ENCODE results near the gene LRRC47.
"Not testable (repeated sequence)": the region's sequence is repeated elsewhere in the genome, so short reads cannot be mapped to it uniquely, and the experiment has no call there.

Gene LRRC47

DNA sequence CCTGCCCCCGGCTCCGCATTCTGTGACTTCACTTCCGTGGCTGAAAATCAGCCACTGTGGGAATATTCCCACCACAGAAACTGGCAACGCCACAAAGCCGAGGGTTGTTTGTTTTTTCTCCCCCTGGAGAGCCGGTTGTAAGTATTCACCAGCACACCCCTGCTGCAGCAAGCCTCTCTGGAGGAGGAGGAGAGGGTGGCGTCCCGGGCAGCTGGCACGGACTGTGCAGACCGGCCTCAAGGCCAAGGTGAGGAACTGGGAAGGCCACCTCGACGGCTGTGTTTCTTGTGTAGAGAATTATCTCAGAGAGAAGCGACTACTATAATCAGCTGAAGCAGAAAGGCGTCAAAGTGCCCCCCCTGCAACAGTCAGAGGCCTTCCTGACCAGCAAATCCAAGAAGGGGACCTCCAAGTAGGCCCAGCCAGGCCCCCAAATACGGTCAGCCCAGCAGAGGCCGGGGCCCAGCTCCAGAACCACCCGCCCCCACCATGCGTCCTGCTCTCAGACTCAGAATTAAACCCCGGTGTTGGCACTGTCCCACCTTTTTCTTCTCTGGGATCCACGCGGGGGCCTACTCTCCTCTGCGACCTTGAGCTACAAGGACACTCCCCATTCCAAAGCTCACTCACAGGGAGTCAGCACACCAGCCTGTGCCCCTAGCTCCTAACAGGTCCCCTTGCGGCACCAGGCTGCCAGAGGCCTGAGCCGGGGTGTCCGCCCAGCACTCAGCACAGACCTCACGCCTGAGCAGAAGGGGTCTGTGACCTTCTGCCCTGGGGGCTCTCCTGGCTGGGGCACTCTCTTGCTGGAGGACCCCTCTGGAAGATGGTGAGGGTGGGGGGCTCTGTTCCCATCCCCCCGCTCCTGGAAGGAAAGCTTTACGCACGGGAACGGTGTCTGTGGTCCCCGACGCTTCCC lies 24.9 kb downstream of the LRRC47 start:
- no peak for DNase-seq

DNA sequence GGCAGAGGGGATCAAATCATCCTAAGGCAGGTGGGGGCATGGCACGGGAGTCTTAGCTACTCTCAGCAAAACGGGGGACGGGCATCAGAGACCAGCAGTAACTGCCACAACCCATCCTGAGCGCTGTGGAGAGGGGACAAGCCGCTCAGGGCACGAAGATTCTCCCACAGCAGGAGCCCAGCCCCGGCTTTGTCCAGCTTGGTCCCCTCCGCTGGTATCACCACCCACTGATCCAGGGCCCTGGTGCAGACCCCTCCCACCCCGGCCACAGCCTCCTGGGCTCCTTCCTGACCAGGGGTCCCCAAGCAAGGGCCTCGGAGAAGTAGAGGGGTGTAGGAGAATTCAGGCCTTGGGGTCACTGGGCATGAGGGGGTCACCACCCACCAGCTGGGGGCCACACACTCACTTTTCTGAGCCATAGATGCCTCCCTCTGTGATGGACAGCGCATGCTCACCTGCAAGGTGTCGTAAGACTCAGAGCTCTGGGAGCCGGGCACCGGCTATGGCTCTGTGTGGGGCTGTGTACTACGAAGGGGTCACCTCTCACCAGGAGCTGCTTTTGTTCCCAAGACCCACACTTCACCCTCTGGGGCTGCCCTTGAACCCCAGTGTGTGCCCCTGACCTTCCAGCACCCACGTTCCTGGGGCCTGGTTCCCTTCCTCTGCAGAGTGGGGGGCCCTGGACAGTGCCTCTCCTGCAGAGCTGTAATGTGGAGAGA lies 26.1 kb downstream of the LRRC47 start:
- DNase-seq = no peak

DNA sequence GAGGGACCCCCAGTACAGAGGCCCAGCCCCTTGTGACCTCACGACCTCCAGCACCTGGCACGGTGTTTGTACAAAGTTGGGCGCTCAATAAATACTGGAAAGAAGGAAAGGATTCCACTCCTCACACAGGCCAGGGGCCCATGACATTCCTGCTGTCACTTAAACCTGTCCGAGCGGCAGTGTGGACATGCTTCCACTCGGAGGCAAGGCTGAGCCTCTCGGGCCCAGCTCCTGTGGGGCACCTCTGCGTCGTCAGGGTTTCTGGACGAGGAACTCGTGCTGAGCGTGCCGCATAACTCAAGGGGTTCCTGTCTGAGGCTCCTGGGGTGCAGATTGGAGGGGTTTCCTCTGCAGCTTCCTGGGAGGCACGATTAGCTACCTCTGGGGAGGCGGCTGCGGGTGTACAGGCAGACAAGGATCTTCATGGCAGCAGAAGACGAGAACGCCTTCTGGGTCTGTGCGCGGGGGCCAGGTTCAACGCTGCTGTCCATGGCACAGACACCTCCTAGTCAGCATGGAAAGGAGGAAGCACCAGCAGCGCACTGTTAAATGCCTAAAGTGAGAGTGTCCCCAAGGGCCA lies 27.4 kb downstream of the LRRC47 start:
- DNase-seq = no peak

DNA sequence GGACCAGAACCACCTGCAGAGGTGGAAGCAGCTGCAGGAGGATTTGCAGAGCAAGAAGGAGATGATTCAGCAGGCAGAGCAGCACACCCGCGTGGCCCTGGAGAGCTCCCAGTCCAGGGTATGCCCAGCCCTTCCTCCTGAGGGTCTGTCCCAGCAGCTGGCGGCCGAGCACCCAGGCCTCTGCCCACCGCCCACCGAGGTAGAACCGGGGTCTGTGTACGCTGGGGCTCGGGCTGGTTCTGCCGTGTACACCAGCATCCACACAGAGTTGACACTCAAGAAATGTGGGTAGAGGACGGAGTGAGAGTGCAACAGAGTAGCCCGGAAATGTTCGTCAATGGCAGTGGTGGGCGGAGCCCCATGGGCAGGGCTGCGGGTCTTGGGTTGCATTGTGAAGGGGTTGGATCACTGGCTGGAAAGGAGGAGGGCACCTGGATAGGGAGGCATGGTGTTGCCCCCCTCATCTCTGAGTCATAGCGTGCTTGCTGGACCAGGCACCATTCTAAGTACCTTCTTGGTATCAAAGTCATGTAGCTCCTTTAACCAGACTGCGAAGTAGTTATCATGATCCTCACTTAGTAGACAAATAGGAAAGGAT lies 28.9 kb downstream of the LRRC47 start:
- no peak for DNase-seq

DNA sequence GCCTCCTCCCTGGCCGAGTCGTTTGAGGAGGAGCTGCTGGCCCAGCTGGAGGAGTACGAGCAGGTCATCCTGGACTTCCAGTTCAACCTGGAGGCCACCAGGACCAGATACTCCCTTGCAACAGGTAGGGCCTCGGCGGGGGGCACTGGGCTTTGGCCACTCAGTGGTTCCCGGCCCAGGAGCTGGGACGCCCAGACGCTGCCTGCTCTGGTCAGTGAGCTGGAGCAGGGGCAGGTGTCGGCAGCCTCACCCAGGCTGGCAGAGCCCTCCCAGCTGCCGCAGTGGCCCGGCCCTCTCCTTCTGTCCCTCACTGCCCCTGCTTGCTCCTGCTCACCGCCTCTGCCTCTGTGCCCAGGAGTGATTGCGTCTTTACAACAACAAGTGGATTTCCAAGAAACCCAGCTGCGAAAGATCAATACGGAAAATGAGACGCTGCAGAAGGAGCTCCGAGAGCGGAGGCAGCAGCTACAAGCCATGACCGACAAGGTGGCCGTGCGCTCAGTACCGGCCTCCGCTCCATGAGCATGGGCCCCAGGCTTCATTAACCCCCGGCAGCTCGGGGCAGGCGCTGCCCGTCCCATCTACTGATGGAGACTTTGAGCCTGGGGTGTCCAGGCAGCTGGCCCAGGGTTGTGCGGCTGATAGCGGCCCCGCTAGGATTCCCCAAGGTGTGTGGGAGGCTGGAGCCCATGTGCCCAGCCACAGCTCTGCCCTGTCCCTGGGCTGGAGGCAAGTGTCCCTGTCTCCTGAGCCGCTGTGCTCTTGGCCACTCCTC lies 32.8 kb downstream of the LRRC47 start:
- no peak for DNase-seq

DNA sequence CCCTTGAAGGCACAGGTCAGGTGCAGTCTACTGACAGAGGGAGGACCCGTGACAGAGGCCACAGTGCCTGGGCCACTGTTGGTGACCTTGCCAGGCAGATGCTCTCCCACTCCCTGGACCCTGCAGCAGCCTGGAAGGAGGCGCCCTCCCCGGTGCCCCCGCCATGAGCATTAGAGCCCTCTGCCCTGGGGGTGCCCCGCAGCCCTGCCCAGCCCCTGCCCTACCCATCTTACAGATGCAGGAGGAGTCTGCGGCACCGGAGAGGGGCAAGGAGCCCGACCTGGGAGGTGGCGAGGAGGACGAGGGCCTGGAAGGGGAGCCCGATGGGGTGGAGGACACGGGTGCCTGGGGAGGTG lies 33.4 kb downstream of the LRRC47 start:
- DNase-seq = no peak

DNA sequence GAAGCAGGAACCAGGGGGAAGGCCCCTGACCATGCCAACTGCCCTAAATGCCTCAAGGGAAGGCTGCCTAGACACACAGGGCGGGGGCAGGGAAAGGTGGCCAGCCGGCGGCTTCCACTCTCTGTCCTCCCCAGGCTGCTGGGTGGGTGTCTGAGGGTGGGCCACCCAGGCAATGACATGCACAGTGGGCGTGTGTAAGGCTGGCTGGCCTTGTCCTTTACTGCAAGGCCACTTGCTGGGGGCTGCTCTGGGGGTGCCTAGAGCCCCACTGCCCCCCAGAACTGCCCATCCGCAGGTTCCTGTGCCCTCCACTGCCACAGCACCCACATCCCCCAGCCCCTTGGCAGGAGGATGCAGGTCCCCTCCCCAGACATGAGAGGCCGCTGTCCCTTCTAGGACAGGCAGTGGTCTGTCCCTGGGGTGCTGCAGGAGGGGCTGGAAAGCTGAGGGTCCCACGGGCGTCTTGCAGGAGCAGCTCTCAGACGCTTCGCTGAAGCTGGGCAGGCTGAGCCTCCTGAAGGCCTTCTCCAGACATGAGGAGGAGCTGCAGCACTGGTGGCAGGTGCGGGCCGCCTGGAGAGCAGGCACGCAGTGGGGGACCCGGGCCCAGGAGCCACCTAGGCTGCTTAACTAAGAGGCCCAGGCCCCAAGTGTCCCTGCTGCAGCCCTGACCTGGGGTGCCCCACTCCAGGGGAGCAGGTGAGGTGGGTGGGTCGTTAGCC lies 34.0 kb downstream of the LRRC47 start:
- DNase-seq = no peak

DNA sequence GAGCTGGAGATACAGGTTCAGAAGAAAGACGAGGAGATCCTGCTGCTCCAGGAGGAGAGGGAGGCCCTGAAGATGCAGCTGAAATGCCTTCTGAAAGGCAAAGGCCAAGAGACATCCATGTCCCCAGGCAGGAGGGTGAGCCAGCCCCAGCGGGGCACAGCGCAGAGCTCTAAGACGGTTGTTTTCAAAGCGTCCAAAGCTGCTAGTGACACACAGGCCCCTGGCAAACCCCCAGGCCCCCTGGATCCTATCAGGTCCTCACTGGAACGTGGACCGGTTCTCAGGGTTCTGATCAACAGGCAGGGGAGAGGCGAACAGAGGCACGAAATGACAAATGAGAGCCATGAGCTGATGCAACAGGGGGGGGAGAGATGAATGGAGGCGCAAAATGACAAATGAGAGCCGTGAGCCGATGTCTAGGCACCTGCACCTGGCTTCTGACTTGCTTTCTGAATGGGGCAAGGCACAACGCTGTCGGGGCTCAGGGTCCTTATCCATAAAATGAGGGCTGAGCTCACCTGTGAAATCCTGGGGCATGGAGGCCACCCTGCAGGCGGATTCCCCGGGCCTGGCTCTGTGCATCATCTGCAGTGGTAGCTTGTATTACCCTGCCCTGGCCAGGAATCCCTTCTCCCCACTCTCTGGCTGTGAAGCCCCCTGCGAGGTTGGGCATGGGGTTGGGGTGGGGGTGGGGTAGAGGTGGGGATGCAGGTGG lies 34.8 kb downstream of the LRRC47 start:
- DNase-seq = no peak

DNA sequence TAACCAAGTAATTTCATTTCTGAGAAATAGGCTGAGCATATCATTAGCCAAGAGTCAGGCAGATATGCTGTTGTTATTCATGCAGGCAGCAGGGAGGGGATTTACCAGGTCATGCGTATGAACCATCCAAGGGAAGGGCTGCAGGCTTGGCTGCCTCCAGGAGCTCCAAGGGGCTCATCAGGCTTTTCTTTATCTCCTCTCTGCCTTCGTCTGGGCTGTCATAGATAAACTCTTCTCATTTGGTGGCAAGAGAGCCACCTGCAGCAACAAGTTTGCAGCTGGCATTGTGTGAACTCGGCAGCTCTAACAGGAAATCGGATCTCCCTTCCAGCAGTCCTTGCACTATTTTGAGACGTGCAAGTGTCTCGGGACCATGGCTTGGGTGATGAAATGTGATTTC lies 36.5 kb downstream of the LRRC47 start:
- no peak for DNase-seq

DNA sequence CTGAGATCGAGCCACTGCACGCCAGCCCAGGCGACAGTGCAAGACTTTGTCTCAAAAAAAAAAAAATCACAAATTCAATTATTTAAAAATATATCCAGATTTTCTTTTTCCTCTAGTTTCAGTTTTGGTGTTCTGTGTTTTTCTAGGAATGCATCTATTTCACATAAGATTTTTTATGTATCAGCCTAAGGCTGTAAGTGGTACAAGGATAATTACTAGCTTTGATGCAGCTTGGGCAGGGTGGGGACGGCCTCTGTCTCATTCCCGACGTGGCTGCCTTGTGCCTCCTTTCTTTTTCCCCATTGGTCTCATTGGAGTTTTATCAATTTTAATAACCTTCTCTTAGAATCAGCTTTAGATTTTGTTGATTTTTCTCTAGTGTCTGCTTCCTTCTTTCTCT lies 37.1 kb downstream of the LRRC47 start:
- DNase-seq = no peak

DNA sequence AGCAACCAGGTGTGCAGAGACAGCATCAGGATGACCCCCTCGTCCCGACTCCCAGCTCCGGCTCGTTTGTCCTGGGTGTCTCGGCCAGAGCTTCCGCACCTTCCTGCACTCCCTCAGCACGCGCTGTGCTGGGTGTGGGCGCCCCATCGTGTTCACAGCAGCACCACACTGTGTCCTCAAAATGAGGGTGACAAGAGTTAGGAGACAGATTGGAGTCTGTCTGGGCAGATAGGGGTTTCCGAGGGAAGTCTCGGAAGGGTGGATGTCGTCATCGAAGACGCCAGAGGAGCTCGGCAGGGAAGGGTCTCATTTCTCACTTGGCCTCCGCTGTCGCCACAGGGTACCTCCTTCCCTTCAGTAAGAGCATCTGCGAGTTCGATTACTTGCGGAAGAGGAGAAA lies 39.9 kb downstream of the LRRC47 start:
- no peak for DNase-seq

DNA sequence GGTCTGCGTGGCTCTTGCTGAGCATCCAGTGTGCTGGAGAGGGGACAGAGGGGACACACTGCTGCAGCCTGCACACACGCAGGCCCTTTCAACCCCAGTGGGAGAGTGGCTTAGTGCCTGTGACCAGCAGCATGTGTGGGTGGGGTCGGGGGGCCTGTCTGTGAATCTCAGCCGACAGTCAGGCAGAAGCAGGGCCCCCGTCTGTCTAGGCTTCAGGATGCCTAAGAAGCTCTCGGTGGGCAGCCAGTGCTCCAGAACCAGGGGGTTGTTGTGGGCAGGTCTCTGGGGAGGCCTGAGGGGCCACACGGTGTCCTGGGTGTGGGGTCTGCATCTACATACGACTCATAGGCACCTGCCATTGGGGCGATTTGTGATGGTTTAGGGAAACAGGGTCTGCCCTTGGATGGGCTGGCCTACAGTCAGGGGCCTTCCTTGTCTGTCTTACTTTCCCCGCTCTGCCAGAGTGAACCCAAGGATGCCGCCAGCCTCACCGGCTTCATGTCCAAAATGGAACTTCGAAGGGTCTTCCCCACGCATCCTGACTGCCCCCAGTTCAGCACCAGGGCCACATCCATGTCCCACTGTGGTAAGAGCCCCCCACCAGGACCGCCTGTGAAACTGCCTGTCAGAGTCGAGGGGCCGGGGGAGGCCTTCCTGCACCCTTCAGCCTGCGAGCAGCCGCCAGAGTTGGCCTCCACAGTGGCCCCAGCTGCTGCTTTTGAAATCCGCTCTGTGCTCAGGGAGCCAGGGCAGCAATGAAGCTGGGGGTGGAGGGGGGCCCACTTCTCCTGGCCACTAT lies 42.4 kb downstream of the LRRC47 start:
- DNase-seq = no peak

DNA sequence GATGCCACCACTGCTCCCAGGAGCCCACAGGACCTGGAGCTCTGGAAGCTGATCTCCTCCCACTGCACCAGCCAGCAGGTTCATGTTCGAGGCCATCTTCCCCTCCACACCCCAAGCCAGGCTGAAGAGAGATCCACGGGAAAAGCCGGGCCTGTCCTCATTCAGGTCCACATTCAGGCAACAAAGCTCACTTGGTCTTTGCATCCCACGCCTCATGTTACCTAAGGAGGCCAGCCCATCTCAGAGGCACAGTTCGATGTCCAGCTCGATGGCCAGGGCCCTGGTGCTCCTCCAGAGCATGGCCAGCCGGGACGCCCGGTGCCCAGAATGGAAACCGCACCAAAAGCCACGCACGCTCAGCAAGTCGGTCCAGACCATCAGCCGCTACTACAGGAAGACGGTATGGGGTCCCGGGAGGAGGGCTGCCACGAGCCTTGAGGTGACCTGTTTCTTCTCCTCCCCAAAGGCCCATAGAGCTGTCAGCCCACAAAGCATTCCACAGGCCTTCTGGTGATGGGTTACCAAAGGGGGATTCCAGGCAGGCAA lies 43.8 kb downstream of the LRRC47 start, which contains the start of gene CCDC27:
TSS of gene CCDC27 (plus strand) at position 51 of the 546 bp plus-strand sequence. CDS start at position 83, 32 bp downstream.
- DNase-seq = no peak

DNA sequence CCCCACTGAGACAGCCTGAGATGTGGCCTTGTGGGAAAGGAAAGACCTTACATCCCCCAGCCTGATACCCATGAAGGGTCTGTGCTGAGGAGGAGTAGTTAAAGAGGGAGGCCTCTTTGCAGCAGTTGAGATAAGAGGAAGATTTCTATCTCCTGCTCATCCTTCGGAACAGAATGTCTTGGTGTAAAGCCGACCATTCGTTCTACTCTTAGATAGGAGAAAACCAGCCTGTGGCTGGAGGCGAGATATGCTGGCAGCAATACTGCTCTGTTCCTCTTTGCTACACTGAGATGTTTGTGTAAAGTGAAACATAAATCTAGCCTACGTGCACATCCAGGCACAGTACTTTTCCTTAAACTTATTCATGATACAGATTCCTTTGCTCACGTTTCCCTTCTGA lies 45.6 kb downstream of the LRRC47 start:
- DNase-seq = no peak

DNA sequence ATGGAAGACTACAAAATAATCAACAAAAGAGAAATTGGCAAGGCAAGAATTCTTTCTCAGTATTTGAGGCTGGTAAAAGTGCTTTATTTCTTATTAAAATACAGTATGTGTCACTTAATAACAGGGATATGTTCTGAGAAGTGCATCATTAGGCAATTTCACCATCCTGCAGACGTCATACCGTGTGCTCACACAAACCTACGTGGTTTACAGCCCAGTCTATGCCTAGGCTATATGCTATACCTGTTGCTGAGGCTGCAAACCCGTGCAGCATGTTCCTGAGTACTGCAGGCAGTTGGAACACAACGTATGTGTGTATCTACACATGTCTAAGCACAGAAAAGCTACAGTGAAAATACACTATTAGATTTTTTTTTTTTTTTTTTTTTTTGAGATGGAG lies 46.8 kb downstream of the LRRC47 start:
- DNase-seq = no peak

DNA sequence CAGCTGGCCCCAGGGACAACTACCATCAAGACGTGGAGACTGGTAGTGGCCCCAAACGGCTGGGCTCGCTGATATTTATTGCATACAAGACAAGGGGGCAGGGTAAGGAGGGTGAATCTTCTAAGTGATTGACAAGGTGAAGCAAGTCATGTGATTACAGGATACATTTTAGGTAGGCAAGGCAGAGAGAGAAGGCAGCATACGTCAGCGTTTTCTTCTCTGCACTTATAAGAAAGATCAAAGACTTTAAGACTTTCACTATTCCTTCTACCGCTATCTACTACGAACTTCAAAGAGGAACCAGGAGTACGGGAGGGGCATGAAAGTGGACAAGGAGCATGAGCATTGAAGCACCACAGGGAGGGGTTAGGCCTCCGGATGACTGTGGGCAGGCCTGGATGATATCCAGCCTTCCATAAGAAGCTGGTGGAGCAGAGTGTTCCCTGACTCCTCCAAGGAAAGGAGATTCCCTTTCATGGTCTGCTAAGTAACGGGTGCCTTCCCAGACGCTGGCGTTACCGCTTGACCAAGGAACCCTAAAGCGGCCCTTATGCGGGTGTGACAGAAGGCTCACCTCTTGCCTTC lies 47.9 kb downstream of the LRRC47 start:
- not testable (repeated sequence) for DNase-seq

DNA sequence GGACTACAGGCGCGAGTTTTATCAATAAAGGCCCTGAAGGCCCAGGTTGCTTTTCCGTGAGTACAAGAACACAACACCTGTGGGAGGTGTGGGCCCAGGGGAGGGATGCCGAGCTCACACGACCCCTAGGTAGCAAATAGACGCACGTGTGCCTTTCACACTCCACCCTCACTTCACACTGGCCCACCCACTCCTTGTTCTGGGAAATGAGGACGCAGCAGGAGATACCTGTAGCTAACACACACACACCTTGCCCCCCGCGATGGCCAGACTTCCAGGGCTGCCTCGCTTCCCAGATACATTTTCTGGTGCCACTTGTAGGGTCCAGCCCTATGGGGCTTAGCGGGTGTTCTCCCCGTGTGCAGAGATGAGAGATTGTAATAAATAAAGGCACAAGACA lies 48.4 kb downstream of the LRRC47 start:
- no peak for DNase-seq

DNA sequence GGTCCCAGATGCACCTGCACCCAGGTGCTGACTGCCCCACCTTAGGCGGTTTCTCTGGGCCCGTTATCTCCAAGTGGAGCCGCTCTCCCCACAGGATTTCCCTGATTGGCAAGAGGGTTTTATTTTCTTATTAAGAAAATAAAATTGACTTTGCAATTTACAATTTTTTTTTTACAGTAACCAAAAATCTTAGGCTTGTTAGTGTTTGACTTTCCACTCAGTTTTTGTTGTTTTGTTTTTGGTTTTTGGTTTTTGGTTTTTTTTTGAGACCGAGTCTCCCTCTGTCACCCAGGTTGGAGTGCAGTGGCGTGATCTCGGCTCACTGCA lies 48.8 kb downstream of the LRRC47 start:
- DNase-seq = no peak

DNA sequence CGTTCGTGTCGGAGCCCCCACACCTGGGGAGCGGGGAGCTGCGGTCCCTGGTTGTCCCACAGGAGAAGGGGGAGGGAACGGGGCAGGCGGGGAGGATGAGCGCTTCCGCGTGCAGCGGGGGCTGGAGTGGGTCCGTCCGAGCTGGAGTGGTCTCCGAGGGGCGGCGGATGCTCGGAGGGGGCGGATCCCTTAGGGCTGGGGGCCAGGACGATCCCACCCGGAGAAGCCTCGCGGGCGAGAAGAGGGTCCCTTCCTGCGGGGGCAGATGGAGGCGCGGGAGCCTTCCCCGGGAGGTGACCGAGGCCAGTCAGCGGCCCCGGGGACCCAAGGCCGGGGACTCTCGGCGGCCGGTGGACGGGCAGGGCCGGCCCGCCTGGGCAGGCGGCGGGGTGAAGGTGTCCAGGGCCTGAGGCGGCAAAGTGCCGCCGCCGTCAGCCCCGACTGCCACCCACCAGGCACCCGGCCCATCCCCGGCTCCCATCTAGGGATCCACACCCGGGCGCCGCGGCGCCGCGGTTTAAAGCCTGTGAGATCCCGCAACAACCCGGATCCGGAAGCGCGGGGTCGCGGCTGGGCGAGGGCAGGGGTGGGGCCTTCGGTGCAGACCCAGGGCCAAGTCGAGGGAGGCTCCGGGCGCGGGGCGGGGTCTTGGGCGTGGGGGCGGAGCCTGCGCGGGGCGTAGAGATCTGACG lies 49.3 kb downstream of the LRRC47 start:
- DNase-seq = peak; percentile 89

All from CD4-positive, alpha-beta T cell treated with Interleukin-17A for 1 hour (primary cell).